GM18858 (cell line): ENCODE results near the gene MYCBP.
"Not testable (repeated sequence)": the region's sequence is repeated elsewhere in the genome, so short reads cannot be mapped to it uniquely, and the experiment has no call there.

Source experiments
- ATAC-seq: cut with Tn5 transposase; IDR thresholded peaks from one replicate; pipeline ENCODE4 v1.9.1; 2021; ENCODE audit not compliant: unreplicated experiment

Gene MYCBP

DNA sequence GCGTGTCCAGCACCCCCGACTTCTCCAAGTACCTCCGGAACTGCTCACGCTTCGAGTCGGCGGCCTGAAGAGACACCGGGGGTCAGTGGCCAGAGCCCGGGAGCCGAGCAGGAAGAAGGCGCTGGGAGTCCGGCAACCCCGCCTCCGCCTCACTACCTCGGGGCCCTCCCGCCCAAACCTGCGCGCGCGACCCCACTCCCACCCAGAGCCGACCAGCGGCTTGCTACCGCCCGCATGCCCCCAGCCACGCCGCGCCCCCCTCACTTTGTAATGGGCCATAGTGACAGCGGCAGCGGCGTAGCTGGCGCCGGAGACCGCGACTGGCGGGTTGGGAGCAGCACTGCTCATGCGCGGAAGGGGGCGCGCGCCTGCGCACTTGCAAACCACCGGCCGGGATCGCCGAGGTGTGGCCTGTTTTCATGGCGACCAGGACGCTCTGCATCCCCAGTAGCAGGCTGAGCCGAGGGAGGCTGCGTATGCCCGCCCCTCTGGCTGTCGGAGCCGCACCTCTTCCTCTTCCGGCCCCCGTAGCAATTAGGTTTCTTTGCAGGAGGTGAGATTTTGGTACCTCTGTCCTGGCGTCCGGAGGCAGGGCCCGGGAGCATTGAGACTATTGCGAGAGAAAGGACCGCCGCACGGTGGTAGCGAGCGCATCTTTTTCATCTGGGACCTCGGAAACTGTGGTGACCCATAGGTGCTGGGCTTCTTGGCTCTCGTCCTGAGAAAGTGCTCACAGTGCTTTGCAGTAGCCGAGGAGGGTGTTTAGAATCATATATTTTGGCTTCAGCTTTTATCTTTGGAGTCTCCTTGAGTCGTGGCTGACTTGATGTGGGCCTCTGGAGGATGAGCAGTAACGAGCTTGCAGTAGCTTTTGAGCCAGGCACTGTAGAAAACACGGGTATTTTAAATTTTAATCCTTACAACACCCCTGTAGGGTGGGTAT is at the start of gene MYCBP:
MYCBP (minus strand) TSS at position 322 of the 943 bp plus-strand sequence; CDS start at position 279, 43 bp downstream.
- ATAC-seq: peak; percentile 83

DNA sequence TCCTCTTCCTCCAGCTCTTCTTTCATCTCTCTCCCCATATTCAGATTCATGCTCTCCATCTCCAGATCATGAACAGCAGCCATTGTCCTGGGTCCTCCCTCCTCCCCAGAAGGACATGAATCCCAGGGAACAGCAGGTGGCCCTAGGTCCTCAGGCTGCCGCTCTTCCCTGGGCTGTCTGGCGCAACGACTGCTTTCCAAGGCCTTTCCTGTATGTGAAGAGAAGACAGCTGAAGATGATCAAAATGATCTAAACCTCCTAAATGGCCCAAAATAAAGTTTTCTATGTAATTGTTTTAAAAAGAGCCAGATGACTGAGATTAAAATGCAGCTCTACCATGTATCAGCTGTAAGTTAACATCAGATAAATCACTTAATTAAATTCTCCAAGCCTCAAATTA is 46.0 kb upstream of the MYCBP start:
- ATAC-seq: no peak

GRCh38 chr1:38918568-38918967 is 45.4 kb upstream of the MYCBP start:
- ATAC-seq: no peak

GRCh38 chr1:38917772-38918171 is 44.6 kb upstream of the MYCBP start:
- ATAC-seq: no peak

GRCh38 chr1:38917337-38917736 is 44.2 kb upstream of the MYCBP start:
- no peak for ATAC-seq

DNA sequence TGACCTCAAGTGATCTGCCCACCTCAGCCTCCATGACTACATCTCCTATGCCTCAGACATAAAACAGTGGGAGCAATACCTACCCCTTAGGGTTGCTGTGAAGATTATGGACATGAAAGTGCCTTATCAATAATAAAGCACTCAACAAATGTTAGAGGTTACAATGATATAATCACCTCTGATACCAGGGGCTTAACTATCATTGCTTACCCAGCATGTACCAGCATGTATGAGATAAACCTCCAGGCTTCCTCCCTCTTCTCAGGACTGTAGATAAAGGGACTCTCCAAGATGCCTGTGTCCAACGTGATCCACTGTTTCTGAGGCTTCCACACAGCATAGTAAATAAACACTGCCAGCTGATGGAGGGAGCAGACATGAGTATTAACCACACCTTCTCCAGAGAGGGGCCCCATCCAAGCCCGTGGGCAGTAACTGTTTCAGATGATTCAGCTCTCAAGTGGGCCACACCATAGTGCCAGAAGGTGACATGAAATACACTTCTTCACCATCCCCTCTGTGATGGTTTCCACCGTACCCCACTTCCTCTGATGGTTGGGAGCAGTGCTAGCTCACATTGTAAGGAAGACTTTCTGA is 42.3 kb upstream of the MYCBP start:
- ATAC-seq: no peak

DNA sequence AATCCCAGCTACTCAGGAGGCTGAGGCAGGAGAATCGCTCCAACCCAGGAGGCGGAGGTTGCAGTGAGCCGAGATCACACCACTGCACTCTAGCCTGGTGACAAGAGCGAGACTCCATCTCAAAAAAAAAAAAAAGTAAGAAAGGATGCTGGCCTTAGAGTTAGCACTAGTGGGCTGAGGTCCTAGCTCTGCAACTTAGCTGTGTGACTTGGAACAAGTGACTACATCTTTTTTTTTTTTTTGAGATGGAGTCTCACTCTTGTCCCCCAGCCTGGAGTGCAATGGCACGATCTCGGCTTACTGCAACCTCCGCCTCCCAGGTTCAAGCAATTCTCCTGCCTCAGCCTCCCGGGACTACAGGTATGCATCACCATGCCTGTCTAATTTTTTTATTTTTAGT is 41.8 kb upstream of the MYCBP start:
- ATAC-seq: not testable (repeated sequence)

DNA sequence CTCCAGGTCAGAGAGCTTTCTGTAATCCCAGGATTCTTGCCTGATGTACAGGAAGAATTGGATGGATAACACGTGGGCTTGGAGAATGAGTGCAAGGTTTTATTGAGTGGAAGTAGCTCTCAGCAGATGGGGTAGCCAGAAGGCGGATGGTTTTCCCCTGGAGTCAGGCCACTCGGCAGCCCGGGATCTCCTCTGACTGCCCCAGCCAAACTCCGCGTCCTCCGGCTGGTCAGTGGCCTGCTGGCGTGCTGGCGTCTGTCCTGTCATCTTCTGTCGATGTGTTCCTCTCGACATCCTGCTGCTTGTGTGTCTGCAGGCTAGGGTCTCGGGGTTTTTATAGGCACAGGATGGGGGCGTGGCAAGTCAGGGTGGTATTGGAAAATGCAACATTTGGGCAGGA is 35.7 kb upstream of the MYCBP start:
- no peak for ATAC-seq

GRCh38 chr1:38905985-38906384 is 32.8 kb upstream of the MYCBP start:
- ATAC-seq: no peak

DNA sequence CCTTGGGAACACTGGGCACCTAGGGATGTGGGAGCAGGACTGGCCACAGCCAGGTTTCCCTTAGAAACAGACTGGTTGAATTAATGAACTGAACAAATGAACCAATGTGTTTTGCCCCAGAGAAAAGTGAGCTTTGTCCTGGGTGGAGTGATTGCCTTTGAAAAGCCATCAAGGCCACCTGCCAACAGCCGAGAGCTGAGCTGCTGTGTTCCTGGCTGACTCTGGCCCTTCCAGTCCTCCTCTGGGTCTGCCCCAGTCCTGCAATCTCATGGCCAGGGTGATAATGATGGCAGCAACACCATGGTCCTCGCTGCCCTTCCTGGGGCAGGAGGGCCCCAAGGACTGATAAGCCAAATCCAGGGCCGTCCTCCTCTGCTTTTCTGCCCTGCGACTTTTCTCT is 26.4 kb upstream of the MYCBP start:
- no peak for ATAC-seq

GRCh38 chr1:38898653-38899230 is 25.6 kb upstream of the MYCBP start:
- ATAC-seq: no peak

DNA sequence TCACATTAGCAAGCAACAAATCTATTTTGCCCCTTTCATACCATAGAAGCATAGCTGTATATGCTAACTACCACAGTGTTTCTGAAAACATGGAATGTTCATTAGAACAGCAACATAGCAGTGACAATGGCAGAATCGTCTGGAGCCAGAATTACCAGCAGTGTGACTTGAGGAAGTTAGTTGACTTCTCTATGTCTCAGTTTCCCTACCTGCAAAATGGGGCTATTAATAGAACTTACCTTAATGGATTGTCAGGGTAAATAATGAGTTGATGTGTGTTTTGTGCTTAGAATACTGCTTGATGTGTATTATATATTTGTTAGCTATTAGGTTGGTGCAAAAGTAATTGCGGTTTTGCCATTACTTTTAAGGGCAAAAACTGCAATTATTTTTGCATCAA is 23.0 kb upstream of the MYCBP start:
- ATAC-seq: no peak

GRCh38 chr1:38892976-38893375 is 19.8 kb upstream of the MYCBP start:
- ATAC-seq: no peak

DNA sequence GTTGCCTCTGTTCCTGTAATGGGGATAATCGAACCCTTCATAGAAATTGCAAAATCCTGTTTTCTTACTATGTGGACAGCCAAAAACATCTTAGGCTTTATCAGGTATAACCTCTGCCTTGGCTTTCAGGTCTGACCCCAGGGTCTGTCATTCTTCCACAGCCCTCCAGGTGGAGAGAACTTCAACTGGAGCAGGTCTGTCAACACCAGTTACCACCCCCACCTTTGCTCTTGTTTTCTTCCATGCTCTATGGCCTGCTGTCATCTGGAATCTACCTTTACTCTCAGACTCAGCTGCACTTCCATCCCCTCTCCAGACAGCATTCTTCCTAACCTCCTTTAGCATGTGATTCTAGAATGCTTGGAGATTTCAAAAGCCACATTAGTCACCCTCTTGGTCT is 18.6 kb upstream of the MYCBP start:
- ATAC-seq: no peak

DNA sequence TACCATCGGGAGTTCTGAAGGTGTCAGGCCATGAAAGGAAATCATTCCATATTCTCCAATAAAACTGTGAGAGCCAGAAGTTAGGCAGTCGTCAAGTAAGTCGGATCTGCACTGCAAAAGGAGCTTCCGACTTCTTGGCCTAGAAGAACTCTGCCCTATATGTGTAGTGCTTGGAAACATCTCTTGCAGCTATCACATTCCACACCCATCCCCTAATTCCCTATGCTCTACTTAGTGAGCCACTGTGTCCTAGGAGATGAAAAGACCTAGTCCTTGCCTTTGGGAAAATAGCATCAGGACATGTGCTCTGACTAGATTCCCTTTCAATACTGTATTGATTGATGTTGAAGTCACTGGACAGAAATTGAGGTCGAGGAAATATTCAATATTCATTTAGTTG is 16.4 kb upstream of the MYCBP start:
- ATAC-seq: no peak

- no peak for ATAC-seq
Observed at GRCh38 chr1:38888423-38889333, 15.5 kb upstream of the MYCBP start.

DNA sequence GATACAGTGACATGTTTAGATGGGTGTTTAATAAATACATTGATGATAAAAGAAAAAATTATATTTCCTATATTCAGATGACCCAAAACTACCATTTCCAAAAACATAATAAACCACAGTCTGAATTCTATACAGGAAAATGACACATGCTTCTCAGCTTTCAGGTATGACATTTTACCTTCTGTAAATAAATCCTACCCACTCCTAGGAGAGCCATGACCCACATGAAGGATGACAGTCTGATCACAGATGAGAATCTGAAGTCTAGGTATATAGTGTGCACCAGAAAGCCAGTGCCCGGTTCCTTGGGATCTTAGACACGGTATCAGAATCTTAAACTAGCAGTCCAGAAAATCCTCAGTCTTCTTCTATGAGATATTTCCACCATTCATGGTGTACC is 11.9 kb upstream of the MYCBP start:
- no peak for ATAC-seq

GRCh38 chr1:38881487-38881886 is 8.3 kb upstream of the MYCBP start, which contains the start of gene GJA9:
TSS of gene GJA9 (minus strand) at chr1:38881587. CDS start at chr1:38876098, 5,489 bp downstream.
- no peak for ATAC-seq

- ATAC-seq: no peak
Observed at GRCh38 chr1:38875811-38876210, 2.7 kb upstream of the MYCBP start.

GRCh38 chr1:38872401-38873026 is 634 bp downstream of the MYCBP start:
- no peak for ATAC-seq
